H9 (cell line): ENCODE data around the gene NIPSNAP2. TPM values are rescaled to one million over a fixed set of nuclear protein-coding genes. Genes with fewer than 3 reads are reported as not detected.
A peak's percentile ranks its signal among the peaks of the same experiment; 100 is the strongest.

Source experiments
- DNase-seq: peaks from one replicate; pipeline ENCODE4 v3.0.0-alpha.2; 2017
- H2AFZ ChIP-seq: one replicate; pipeline ENCODE4 v1.6.1; 2013; ENCODE audit warnings: mild to moderate bottlenecking, low read length, control low read depth, moderate library complexity
- H2AK5ac ChIP-seq: 2 replicates; pipeline ENCODE4 v1.6.1; 2013; ENCODE audit warnings: low read length, control low read depth, mixed read lengths; ENCODE audit not compliant: insufficient read length
- H2BK120ac ChIP-seq: one replicate; pipeline ENCODE4 v1.6.1; 2013; ENCODE audit warnings: low read depth, mild to moderate bottlenecking, low read length, control low read depth, inconsistent platforms; ENCODE audit not compliant: poor library complexity, severe bottlenecking
- H2BK12ac ChIP-seq: 2 replicates; pipeline ENCODE4 v1.6.1; 2013; ENCODE audit warnings: low read length, control low read depth, mixed read lengths, low read depth; ENCODE audit not compliant: insufficient read length
- H2BK15ac ChIP-seq: 2 replicates; pipeline ENCODE4 v1.6.1; 2013; ENCODE audit warnings: low read depth, low read length, control low read depth
- H2BK20ac ChIP-seq: one replicate; pipeline ENCODE4 v1.6.1; 2013; ENCODE audit warnings: low read depth, mild to moderate bottlenecking, low read length, control low read depth, inconsistent platforms; ENCODE audit not compliant: poor library complexity, severe bottlenecking
- H2BK5ac ChIP-seq: 2 replicates; pipeline ENCODE4 v1.6.1; 2013; ENCODE audit warnings: low read length, control low read depth, mixed read lengths; ENCODE audit not compliant: insufficient read length
- H3K14ac ChIP-seq: 2 replicates; pipeline ENCODE4 v1.6.1; 2013; ENCODE audit warnings: low read length, control low read depth; ENCODE audit not compliant: insufficient read depth
- H3K18ac ChIP-seq: 2 replicates; pipeline ENCODE4 v1.6.1; 2013; ENCODE audit warnings: low read depth, mild to moderate bottlenecking, mixed read lengths, low read length, control low read depth; ENCODE audit not compliant: insufficient read length
- H3K23ac ChIP-seq: 2 replicates; pipeline ENCODE4 v1.6.1; 2013; ENCODE audit warnings: low read length, control low read depth, mixed read lengths, low read depth; ENCODE audit not compliant: insufficient read length
- H3K23me2 ChIP-seq: 2 replicates; pipeline ENCODE4 v1.6.1; 2013; ENCODE audit warnings: low read depth, mild to moderate bottlenecking, mixed read lengths, low read length, control low read depth; ENCODE audit not compliant: insufficient read length, poor library complexity, severe bottlenecking
- H3K27ac ChIP-seq: 2 replicates; pipeline ENCODE4 v1.5.1; 2013; ENCODE audit warnings: low read length, control low read depth, mixed read lengths, low read depth; ENCODE audit not compliant: insufficient read length
- H3K27me3 ChIP-seq: 2 replicates; pipeline ENCODE4 v1.6.1; 2013; ENCODE audit warnings: low read length, control low read depth, inconsistent platforms; ENCODE audit not compliant: insufficient read depth
- H3K4ac ChIP-seq: 2 replicates; pipeline ENCODE4 v1.6.1; 2013; ENCODE audit warnings: low read depth, mild to moderate bottlenecking, control low read depth, inconsistent platforms, low read length, moderate library complexity
- H3K4me1 ChIP-seq: 2 replicates; pipeline ENCODE4 v1.6.1; 2013; ENCODE audit warnings: low read length, control low read depth, inconsistent platforms; ENCODE audit not compliant: insufficient read depth
- H3K4me2 ChIP-seq: 2 replicates; pipeline ENCODE4 v1.6.1; 2013; ENCODE audit warnings: low read length, control low read depth, mixed read lengths; ENCODE audit not compliant: insufficient read length, insufficient read depth
- H3K56ac ChIP-seq: 2 replicates; pipeline ENCODE4 v1.6.1; 2013; ENCODE audit warnings: low read depth, mild to moderate bottlenecking, mixed read lengths, low read length, control low read depth; ENCODE audit not compliant: insufficient read length
- H3K79me1 ChIP-seq: 2 replicates; pipeline ENCODE4 v1.6.1; 2013; ENCODE audit warnings: low read depth, mild to moderate bottlenecking, moderate library complexity, low read length, control low read depth, inconsistent platforms; ENCODE audit not compliant: insufficient read depth, poor library complexity, severe bottlenecking
- H3K79me2 ChIP-seq: 2 replicates; pipeline ENCODE4 v1.6.1; 2013; ENCODE audit warnings: low read length, control low read depth, inconsistent platforms; ENCODE audit not compliant: insufficient read depth
- H3K9ac ChIP-seq: 2 replicates; pipeline ENCODE4 v1.6.1; 2013; ENCODE audit warnings: low read length, control low read depth, mixed read lengths; ENCODE audit not compliant: insufficient read length; ENCODE audit errors: extremely low read depth
- H3K9me3 ChIP-seq: one replicate; pipeline ENCODE4 v1.6.1; 2013; ENCODE audit warnings: low read depth, low read length, inconsistent platforms; ENCODE audit not compliant: control insufficient read depth
- H3T11ph ChIP-seq: one replicate; pipeline ENCODE4 v1.6.1; 2013; ENCODE audit warnings: mild to moderate bottlenecking, low read length, control low read depth, inconsistent platforms
- H4K20me1 ChIP-seq: one replicate; pipeline ENCODE4 v1.6.1; 2013; ENCODE audit not compliant: control insufficient read depth, insufficient read length, insufficient read depth
- H4K5ac ChIP-seq: 2 replicates; pipeline ENCODE4 v1.6.1; 2013; ENCODE audit warnings: low read depth, mild to moderate bottlenecking, mixed read lengths, low read length, control low read depth; ENCODE audit not compliant: insufficient read length
- H4K8ac ChIP-seq: replicated peaks from 2 replicates; pipeline ENCODE4 v1.6.1; 2013; ENCODE audit warnings: low read length, control low read depth, mixed read lengths, low read depth; ENCODE audit not compliant: insufficient read length
- H4K91ac ChIP-seq: 2 replicates; pipeline ENCODE4 v1.6.1; 2013; ENCODE audit warnings: low read depth, mild to moderate bottlenecking, moderate library complexity, mixed read lengths, low read length, control low read depth; ENCODE audit not compliant: insufficient read length
- H3K27ac Mint-ChIP-seq, 3 experiments: 2 replicates in 2 of 3; 3 replicates in 1 of 3; pipeline ENCODE4 v1.8.0; 2020 to 2021; ENCODE audit warnings: mixed read lengths in 3 of 3, mild to moderate bottlenecking in 1 of 3, moderate library complexity in 1 of 3
- H3K27me3 Mint-ChIP-seq: 2 replicates; pipeline ENCODE4 v1.8.0; 2021; ENCODE audit warnings: low read depth, mild to moderate bottlenecking, moderate library complexity, mixed read lengths
- H3K36me3 Mint-ChIP-seq, 3 experiments: 2 replicates in 2 of 3; 3 replicates in 1 of 3; pipeline ENCODE4 v1.8.0; 2020 to 2021; ENCODE audit warnings: low read depth in 3 of 3, mixed read lengths in 3 of 3; ENCODE audit not compliant: insufficient read depth in 1 of 3
- H3K4me1 Mint-ChIP-seq, 2 experiments: 2 replicates each; pipeline ENCODE4 v1.8.0; 2020; ENCODE audit warnings: mixed read lengths in 2 of 2
- H3K4me3 Mint-ChIP-seq, 2 experiments: 2 replicates in 1 of 2; 3 replicates in 1 of 2; pipeline ENCODE4 v1.8.0; 2020 to 2021; ENCODE audit warnings: mild to moderate bottlenecking in 2 of 2, mixed read lengths in 2 of 2, moderate library complexity in 1 of 2
- H3K9me3 Mint-ChIP-seq, 2 experiments: 2 replicates in 1 of 2; 3 replicates in 1 of 2; pipeline ENCODE4 v1.8.0; 2020; ENCODE audit warnings: mild to moderate bottlenecking in 2 of 2, mixed read lengths in 2 of 2, moderate library complexity in 1 of 2
- WGBS: extraction: QIAGEN DNeasy Blood & Tissue Kit; methylation state at CpG from one replicate; pipeline ENCODE4 v1.1.7; 2013; ENCODE audit warnings: missing lambda C conversion rate, low lambda C conversion rate, mixed read lengths; ENCODE audit not compliant: insufficient read length; ENCODE audit errors: extremely low coverage; 5-methylcytosine and 5-hydroxymethylcytosine counted together
- long read RNA-seq: library from polyadenylated mRNA; unstranded; transcript quantifications from one replicate; pipeline ENCODE4 v2.0.0, GENCODE V29; 2020
- total RNA-seq: library from RNA; stranded (reverse); gene quantifications from 2 replicates; pipeline ENCODE4 v1.2.1, GENCODE V29; 2021
- TF ChIP-seq, protein P1 (sequence below): fragments of 200-600 bp; sonication (generic); conservative IDR thresholded peaks from 3 replicates; pipeline ENCODE4 v1.8.0; 2021; ENCODE audit warnings: antibody characterized with exemption, mild to moderate bottlenecking

The NIPSNAP2 gene
- total RNA-seq, result 39.7 and 40.7 TPM in 2 replicates
- long read RNA-seq, full-length matches to known transcripts, result 375 of 403 reads
- long read RNA-seq, partial matches to known transcripts, result 5 of 403 reads
- long read RNA-seq, other reads (novel, unspliced or antisense), result 23 of 403 reads

DNA sequence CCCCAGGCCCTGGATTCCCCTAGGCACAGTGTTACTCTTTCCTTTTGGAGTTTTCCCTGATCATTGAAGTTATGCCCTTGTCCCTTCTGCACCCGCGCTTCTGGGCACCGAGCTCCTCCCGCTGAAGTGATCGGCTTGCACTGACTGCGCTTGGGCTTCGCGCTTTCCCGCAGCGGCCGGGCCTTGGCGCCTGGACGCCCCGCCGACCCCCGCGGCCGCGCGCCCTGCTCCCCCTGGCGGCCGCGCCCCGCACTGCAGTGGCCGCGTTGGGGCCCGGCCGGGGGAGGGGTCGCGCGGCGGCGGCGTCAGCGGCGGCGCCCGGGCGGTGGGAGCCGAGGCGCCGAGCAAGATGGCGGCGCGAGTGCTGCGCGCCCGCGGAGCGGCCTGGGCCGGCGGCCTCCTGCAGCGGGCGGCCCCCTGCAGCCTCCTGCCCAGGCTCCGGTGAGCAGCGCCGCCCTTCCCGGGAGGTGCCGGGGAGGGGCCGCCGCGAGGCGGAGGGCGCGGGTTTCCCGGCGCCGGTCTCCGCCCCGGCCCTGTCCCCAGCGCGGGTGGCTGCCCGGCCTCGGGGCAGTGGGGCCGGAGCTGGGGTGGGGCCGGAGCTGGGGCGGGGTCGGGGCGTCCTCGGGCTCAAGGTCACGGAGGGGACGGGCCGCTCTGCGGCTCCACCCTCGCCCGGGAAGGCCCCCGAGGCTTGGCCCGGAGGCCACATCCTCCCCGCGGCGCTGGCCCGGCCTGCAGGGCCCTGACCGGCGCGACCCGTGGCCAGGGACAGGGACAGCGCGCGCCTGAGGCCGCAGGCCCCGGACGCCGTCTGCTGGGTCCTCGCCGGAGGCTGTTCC lies at the start of gene NIPSNAP2:
Gene NIPSNAP2, plus strand, starts transcription at position 325 of the 839 bp plus-strand sequence. Its CDS starts 25 bp downstream, at position 350.
- peaks cover 0 to 3% of the 10 kb centered on the region in 2 experiments; a peak in 1 of 5 replicates for H3K9me3 Mint-ChIP-seq
- H3K27me3 Mint-ChIP-seq, result peaks cover 30% of the 10 kb centered on the region
- Histone ChIP-seq H3T11ph (no peak within 1 kb of the TSS), H3K4ac (no peak within 1 kb of the TSS), H3K4me1 (no peaks in the 10 kb centered on the region), H3K23ac (no peak within 1 kb of the TSS), H2BK120ac (no peak within 1 kb of the TSS), H3K79me2 (no peaks in the 10 kb centered on the region; the same call in 1 of the 2 replicates), H4K8ac (no peak within 1 kb of the TSS), H3K79me1 (no peaks in the 10 kb centered on the region), H2BK15ac (no peak within 1 kb of the TSS), H2BK5ac (no peak within 1 kb of the TSS), H2BK20ac (no peak within 1 kb of the TSS), H2AFZ (no peak within 1 kb of the TSS), H3K23me2 (no peaks in the 10 kb centered on the region), H4K5ac (no peak within 1 kb of the TSS), H2BK12ac (no peak within 1 kb of the TSS), H3K27ac (peak within 1 kb of the TSS; percentile 53), H4K91ac (no peak within 1 kb of the TSS), H4K20me1 (no peaks in the 10 kb centered on the region), H3K4me2 (peak within 1 kb of the TSS; percentile 85), H3K9ac (peak within 1 kb of the TSS; percentile 91), H3K9me3 (no peaks in the 10 kb centered on the region), H3K56ac (no peak within 1 kb of the TSS), H3K18ac (peak within 1 kb of the TSS; percentile 83), H3K14ac (peak within 1 kb of the TSS; percentile 78), H2AK5ac (no peak within 1 kb of the TSS), H3K27me3 (peaks cover 3% of the 10 kb centered on the region; the same call in 1 of the 2 replicates)
- H3K4me3 Mint-ChIP-seq, result peak within 1 kb of the TSS; percentile 87 to 91
- peaks cover 9% of the 10 kb centered on the region in 2 experiments for H3K4me1 Mint-ChIP-seq
- DNase-seq, result peak; percentile 72
- TF ChIP-seq, protein P1, sequence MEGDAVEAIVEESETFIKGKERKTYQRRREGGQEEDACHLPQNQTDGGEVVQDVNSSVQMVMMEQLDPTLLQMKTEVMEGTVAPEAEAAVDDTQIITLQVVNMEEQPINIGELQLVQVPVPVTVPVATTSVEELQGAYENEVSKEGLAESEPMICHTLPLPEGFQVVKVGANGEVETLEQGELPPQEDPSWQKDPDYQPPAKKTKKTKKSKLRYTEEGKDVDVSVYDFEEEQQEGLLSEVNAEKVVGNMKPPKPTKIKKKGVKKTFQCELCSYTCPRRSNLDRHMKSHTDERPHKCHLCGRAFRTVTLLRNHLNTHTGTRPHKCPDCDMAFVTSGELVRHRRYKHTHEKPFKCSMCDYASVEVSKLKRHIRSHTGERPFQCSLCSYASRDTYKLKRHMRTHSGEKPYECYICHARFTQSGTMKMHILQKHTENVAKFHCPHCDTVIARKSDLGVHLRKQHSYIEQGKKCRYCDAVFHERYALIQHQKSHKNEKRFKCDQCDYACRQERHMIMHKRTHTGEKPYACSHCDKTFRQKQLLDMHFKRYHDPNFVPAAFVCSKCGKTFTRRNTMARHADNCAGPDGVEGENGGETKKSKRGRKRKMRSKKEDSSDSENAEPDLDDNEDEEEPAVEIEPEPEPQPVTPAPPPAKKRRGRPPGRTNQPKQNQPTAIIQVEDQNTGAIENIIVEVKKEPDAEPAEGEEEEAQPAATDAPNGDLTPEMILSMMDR, result peak; percentile 55; the same call in 2 of the 3 replicates
- no CpG with 5 or more reads among the region's 105 CpGs for WGBS
- peaks cover 2 to 17% (median 12%) of the 10 kb centered on the region in 3 experiments; a peak in 5 of 7 replicates for H3K36me3 Mint-ChIP-seq
- H3K27ac Mint-ChIP-seq, result peak within 1 kb of the TSS; percentile 31 to 95 (median 70); a peak in 3 of 7 replicates
